Activated T-helper 17 cell treated with anti-CD3 and anti-CD28 coated beads, Interleukin-2, amount 50 U/mL, for 72 hours (primary cell): Measurements from ENCODE around the gene HOXA10. TPM values are rescaled to one million over a fixed set of nuclear protein-coding genes. Genes with fewer than 3 reads are reported as not detected.

Experiments used
- ATAC-seq: fragments of 150-1000 bp; cut with Tn5 transposase; replicated peaks from 2 replicates; pipeline ENCODE4 v1.10.0; 2021; ENCODE audit warnings: mild to moderate bottlenecking, moderate library complexity
- H3K27ac Mint-ChIP-seq: one replicate; pipeline ENCODE4 v1.8.0; 2022; ENCODE audit warnings: mixed read lengths
- H3K27me3 Mint-ChIP-seq: one replicate; pipeline ENCODE4 v1.8.0; 2022; ENCODE audit warnings: mixed read lengths
- H3K36me3 Mint-ChIP-seq: one replicate; pipeline ENCODE4 v1.8.0; 2022; ENCODE audit warnings: low read depth, mild to moderate bottlenecking, mixed read lengths
- H3K4me1 Mint-ChIP-seq: one replicate; pipeline ENCODE4 v1.8.0; 2022; ENCODE audit warnings: mixed read lengths
- H3K4me3 Mint-ChIP-seq: one replicate; pipeline ENCODE4 v1.8.0; 2022; ENCODE audit warnings: mild to moderate bottlenecking, mixed read lengths
- H3K9me3 Mint-ChIP-seq: one replicate; pipeline ENCODE4 v1.8.0; 2022; ENCODE audit warnings: mixed read lengths
- total RNA-seq, 2 donors: library from RNA; stranded (reverse); gene quantifications; one replicate each; pipeline ENCODE4 v1.2.3, GENCODE V29; 2022

HOXA10 gene
- total RNA-seq, 2 donors from 2014 or later = not detected

GRCh38 chr7:27181795-27182275, 7.7 kb upstream of the HOXA10 start:
- Mint-ChIP-seq H3K4me1 (peaks cover 15% of the 10 kb centered on the region), H3K27ac (no peak overlapping the region), H3K27me3 (peaks cover 54% of the 10 kb centered on the region), H3K9me3 (no peaks in the 10 kb centered on the region), H3K4me3 (no peak overlapping the region), H3K36me3 (peaks cover 17% of the 10 kb centered on the region)
- no peak for ATAC-seq

DNA sequence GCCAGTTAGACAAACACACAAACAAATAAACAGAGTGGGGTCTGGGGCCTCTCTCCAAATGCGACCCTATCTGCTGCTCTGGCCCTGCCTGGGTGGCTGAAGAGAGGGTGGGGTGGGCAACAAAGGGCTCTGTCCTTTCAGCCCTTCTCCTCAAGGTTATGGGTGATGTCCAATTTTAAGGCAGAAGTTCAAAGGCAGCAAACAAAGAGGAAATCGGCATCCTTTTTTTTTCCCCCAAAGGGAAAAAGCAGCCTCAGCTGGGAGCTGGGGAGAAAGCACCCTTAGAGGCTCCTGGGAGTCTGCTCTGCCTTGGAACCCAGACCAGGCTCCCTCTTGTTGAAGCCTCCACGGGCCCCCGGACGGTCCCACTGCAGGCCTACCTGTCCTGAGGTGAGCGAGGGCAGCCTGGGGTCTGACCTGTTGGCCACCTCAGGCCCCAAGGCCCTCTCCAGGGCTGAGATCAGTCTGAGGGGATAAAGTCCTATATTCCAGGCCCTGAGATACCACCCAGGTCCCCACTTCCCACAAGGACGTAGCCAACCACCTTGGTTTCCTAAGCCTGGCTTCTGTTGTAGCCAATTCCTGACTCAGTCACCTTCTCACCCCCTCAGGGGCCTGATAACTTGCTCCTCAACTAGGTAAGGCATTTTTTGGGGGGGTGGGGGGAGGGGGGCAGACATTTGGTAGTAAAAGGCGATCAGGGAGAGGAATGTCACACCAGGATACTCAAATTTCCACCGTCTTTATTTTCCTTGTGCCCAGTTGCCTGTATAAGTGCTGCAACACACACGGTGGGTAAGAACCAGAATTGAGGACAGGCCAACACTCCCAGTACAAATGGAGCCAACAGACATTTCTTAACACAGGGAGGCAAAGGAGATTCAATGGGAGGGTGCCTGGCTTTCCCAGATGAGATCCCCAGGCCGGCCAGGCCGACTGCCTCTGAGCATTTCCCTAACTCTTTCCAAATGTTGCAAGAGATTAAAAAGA, 6.6 kb upstream of the HOXA10 start:
- Mint-ChIP-seq H3K27me3 (peaks cover 48% of the 10 kb centered on the region), H3K36me3 (peaks cover 11% of the 10 kb centered on the region), H3K27ac (no peak overlapping the region), H3K4me1 (peaks cover 11% of the 10 kb centered on the region), H3K9me3 (no peaks in the 10 kb centered on the region), H3K4me3 (no peak overlapping the region)
- ATAC-seq = no peak

GRCh38 chr7:27179503-27180430, 5.6 kb upstream of the HOXA10 start:
- ATAC-seq = peak; percentile 59
- H3K4me3 Mint-ChIP-seq = peak overlapping the region; percentile 36
- peaks cover 47% of the 10 kb centered on the region for H3K27me3 Mint-ChIP-seq
- H3K27ac Mint-ChIP-seq = no peak overlapping the region
- no peaks in the 10 kb centered on the region for H3K9me3 Mint-ChIP-seq
- H3K4me1 Mint-ChIP-seq = peaks cover 7% of the 10 kb centered on the region
- peaks cover 2% of the 10 kb centered on the region for H3K36me3 Mint-ChIP-seq

- no peak overlapping the region for H3K27ac Mint-ChIP-seq
- ATAC-seq = no peak
- H3K27me3 Mint-ChIP-seq = peaks cover 46% of the 10 kb centered on the region
These were observed 4.9 kb upstream of the HOXA10 start for GRCh38 chr7:27179030-27179429.

GRCh38 chr7:27178366-27178765, 4.2 kb upstream of the HOXA10 start:
- ATAC-seq = no peak

More at GRCh38 chr7:27179030-27179429, 4.9 kb upstream of the HOXA10 start:
- Mint-ChIP-seq H3K4me1 (peaks cover 5% of the 10 kb centered on the region), H3K9me3 (no peaks in the 10 kb centered on the region), H3K36me3 (no peaks in the 10 kb centered on the region), H3K4me3 (no peak overlapping the region)

GRCh38 chr7:27177795-27178320, 3.7 kb upstream of the HOXA10 start:
- H3K27me3 Mint-ChIP-seq = peaks cover 44% of the 10 kb centered on the region

More at GRCh38 chr7:27178366-27178765, 4.2 kb upstream of the HOXA10 start:
- H3K9me3 Mint-ChIP-seq = no peaks in the 10 kb centered on the region
- peaks cover 46% of the 10 kb centered on the region for H3K27me3 Mint-ChIP-seq
- no peak overlapping the region for H3K4me3 Mint-ChIP-seq
- no peak overlapping the region for H3K27ac Mint-ChIP-seq
- no peaks in the 10 kb centered on the region for H3K36me3 Mint-ChIP-seq
- H3K4me1 Mint-ChIP-seq = peaks cover 5% of the 10 kb centered on the region

DNA sequence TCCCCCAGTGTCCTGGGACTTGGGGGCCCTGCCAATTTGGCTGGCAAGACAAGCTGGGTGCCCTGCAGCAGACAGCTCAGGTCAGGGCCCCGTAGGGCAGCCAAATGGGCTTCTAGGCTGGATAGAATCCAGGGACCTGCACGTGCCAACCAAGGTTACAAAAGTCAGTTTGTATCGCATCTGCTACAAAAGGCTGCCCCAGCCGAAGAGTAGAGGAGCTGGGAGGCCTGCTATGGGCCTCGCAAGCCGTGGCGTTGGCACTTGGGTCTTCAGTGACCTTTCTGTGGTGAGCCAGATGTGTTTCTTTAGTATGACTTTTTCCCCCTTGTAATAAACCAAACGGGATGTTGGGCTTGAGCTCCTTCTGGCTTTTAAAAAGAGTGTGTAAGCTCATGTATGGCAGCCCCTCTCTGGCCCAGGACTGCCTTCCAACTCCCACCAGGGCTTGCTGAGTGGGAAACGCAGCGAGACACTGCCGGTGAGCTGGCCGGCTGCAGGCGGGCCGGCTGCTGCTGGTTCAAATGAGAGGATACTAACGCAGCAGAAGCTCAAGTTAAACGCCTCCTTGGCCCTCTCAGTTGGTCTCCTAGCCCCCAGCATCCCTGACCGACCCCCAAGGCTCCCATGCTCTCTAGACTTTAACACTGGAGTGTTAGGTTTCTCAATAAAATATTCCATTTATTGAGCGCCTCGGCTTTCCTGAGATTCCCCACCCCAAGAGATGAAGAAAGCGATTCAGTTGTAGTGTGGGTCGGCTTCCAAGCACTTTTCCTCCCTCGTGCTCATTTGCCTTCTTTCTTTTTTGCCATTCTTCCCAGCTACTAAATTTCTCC, 3.1 kb upstream of the HOXA10 start:
- no peak overlapping the region for H3K4me3 Mint-ChIP-seq
- no peaks in the 10 kb centered on the region for H3K9me3 Mint-ChIP-seq
- peaks cover 44% of the 10 kb centered on the region for H3K27me3 Mint-ChIP-seq
- H3K36me3 Mint-ChIP-seq = peaks cover 3% of the 10 kb centered on the region
- H3K27ac Mint-ChIP-seq = no peak overlapping the region
- H3K4me1 Mint-ChIP-seq = peaks cover 8% of the 10 kb centered on the region
- ATAC-seq = no peak

More at GRCh38 chr7:27177795-27178320, 3.7 kb upstream of the HOXA10 start:
- no peaks in the 10 kb centered on the region for H3K9me3 Mint-ChIP-seq
- H3K4me3 Mint-ChIP-seq = no peak overlapping the region
- no peak for ATAC-seq
- H3K36me3 Mint-ChIP-seq = no peaks in the 10 kb centered on the region
- no peak overlapping the region for H3K27ac Mint-ChIP-seq
- peaks cover 5% of the 10 kb centered on the region for H3K4me1 Mint-ChIP-seq

DNA sequence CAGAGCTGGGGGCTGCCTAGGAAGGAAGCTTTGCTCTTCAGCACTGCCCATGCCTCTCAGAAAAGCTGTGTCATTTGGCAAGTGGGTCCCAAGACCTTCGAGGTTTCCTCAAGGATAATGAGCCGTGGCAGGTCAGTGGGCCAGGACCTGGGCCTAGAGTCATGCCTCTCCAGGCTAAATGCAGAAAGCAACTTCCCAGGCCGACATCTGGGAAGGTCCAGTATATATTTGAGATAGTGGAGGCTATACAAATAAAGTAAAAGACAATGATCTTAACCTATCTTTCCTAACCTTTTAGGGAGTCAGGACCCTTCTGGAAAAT, 2.4 kb upstream of the HOXA10 start:
- H3K27ac Mint-ChIP-seq = no peak overlapping the region
- H3K36me3 Mint-ChIP-seq = peaks cover 7% of the 10 kb centered on the region
- no peak for ATAC-seq
- peaks cover 51% of the 10 kb centered on the region for H3K27me3 Mint-ChIP-seq
- no peaks in the 10 kb centered on the region for H3K9me3 Mint-ChIP-seq
- H3K4me3 Mint-ChIP-seq = no peak overlapping the region
- peaks cover 14% of the 10 kb centered on the region for H3K4me1 Mint-ChIP-seq

GRCh38 chr7:27175626-27176523, 1.8 kb upstream of the HOXA10 start:
- Mint-ChIP-seq H3K4me3 (no peak overlapping the region), H3K4me1 (peaks cover 14% of the 10 kb centered on the region), H3K27ac (no peak overlapping the region), H3K27me3 (peaks cover 52% of the 10 kb centered on the region), H3K36me3 (peaks cover 7% of the 10 kb centered on the region), H3K9me3 (no peaks in the 10 kb centered on the region)
- no peak for ATAC-seq

- Mint-ChIP-seq H3K27me3 (peaks cover 56% of the 10 kb centered on the region), H3K4me3 (peak overlapping the region; percentile 49), H3K36me3 (peaks cover 7% of the 10 kb centered on the region), H3K9me3 (no peaks in the 10 kb centered on the region), H3K4me1 (peaks cover 14% of the 10 kb centered on the region), H3K27ac (no peak overlapping the region)
- ATAC-seq = no peak
These were observed 930 bp upstream of the HOXA10 start for GRCh38 chr7:27174874-27175625.

DNA sequence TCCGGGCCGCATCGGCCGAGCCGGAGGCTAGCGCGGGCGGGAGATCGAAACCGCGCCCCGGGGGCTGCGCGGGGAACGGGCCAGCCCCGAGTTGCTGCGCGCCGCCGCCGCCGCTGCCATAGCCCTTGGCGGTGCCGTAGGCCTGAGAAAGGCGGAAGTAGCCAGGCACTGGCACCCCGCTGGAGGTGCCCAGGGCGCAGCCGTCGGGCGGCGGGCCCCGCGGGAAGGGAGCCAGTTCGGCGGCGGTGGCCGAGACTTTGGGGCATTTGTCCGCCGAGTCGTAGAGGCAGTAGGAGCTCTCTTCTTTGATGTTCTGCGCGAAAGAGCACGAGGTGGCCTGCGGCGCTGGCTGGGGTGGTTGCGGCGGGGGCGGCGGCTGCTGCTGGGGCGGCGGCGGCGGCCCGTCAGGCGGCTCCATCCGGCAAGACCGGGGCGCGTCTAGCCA, 587 bp downstream of the HOXA10 start:
- peak; percentile 72 for ATAC-seq
- Mint-ChIP-seq H3K36me3 (peaks cover 11% of the 10 kb centered on the region), H3K4me1 (peaks cover 12% of the 10 kb centered on the region), H3K9me3 (no peaks in the 10 kb centered on the region), H3K27ac (no peak overlapping the region), H3K4me3 (no peak overlapping the region), H3K27me3 (peaks cover 50% of the 10 kb centered on the region)

DNA sequence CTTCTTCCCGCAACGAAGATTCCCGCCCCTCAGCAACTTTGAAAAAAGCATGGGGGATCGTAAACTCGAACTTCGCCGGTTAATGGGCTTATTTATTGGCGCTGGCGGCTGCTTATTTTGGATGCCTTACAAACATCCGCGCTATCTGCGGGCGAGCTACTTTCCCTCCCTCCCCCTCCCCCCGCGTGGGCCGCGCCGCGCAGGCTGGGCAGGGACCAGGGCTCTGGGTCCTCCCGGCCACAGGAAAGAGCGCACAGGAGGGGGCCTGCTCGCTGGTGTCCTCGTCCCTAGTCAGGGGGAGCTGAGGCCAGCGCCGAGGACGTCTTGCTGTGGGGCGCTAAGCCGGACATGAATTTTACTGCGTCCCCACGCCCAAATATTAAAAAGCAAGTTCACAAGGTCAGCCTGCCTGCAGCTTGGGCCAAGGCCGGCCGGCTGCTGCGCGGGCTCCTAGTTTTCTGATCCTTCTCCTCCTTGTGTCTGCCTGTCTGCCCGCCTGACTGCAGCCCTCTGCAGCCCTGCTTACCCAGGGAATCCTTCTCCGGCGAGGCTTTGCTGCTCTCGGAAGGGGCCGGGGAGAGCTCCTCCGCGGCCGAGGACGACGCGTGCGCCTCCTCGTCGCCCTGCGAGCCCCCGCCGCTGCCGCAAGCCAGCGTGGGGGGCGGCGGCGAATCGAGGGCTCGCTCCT, 1.2 kb downstream of the HOXA10 start:
- no peak overlapping the region for H3K27ac Mint-ChIP-seq
- peak; percentile 26 for ATAC-seq
- peak overlapping the region; percentile 51 for H3K4me3 Mint-ChIP-seq
- H3K9me3 Mint-ChIP-seq = no peaks in the 10 kb centered on the region
- peaks cover 50% of the 10 kb centered on the region for H3K27me3 Mint-ChIP-seq
- peaks cover 16% of the 10 kb centered on the region for H3K36me3 Mint-ChIP-seq
- H3K4me1 Mint-ChIP-seq = peaks cover 14% of the 10 kb centered on the region
